SK-N-SH (cell line): ENCODE measurements around the gene ADCY5. TPM values are rescaled to one million over a fixed set of nuclear protein-coding genes. Genes with fewer than 3 reads are reported as not detected.

ENCODE experiments used
- CTCF ChIA-PET: fragments of 300-600, 350-600 bp; formaldehyde crosslinking; extraction: SDS; loops from one replicate; lab custom pipeline; 2021; lab: Yijun Ruan, JAX
- POLR2A ChIA-PET: fragments of 350-600 bp; sonication (Branson Sonifier 250); formaldehyde crosslinking; extraction: SDS; loops from one replicate; lab custom pipeline; 2020; ENCODE audit warnings: antibody characterized with exemption, inconsistent platforms; lab: Yijun Ruan, JAX
- DNase-seq: peaks from one replicate; pipeline ENCODE4 v3.0.0; 2012
- H2AFZ ChIP-seq: fragments of 200-600 bp; sonication (generic); 2 replicates; pipeline ENCODE4 v1.8.1; 2016; ENCODE audit warnings: antibody characterized with exemption, mild to moderate bottlenecking, low read depth
- H3F3A ChIP-seq: fragments of 200-600 bp; sonication (generic); replicated peaks from 2 replicates; pipeline ENCODE3; 2016; ENCODE audit warnings: antibody characterized with exemption, mild to moderate bottlenecking; ENCODE audit not compliant: insufficient read depth
- H3K27ac ChIP-seq, 2 experiments: fragments of 200-500 bp in 1 of 2; fragments of 200-600 bp in 1 of 2; sonication (Bioruptor generic) in 1 of 2; sonication (generic), shearing (Covaris generic) in 1 of 2; 2 replicates each; pipeline versions ENCODE4 v1.5.1 to v1.6.1; 2014 to 2016; ENCODE audit warnings: low read depth in 2 of 2, inconsistent platforms in 1 of 2, low read length in 1 of 2, mild to moderate bottlenecking in 1 of 2, mixed read lengths in 1 of 2
- H3K27me3 ChIP-seq: fragments of 200-600 bp; sonication (generic), shearing (Covaris generic); 2 replicates; pipeline ENCODE4 v1.6.1; 2016; ENCODE audit warnings: mixed run types; ENCODE audit not compliant: insufficient read depth
- H3K36me3 ChIP-seq, 2 experiments: fragments of 200-500 bp in 1 of 2; fragments of 200-600 bp in 1 of 2; sonication (Bioruptor generic) in 1 of 2; sonication (generic) in 1 of 2; replicated peaks in 1 of 2; 2 replicates each; pipeline versions ENCODE3 to v1.5.1; 2014 to 2016; ENCODE audit warnings: low read length in 1 of 2, mild to moderate bottlenecking in 1 of 2; ENCODE audit not compliant: insufficient read depth in 2 of 2, control insufficient read depth in 1 of 2
- H3K4me1 ChIP-seq, 2 experiments: fragments of 200-500 bp in 1 of 2; fragments of 200-600 bp in 1 of 2; sonication (Bioruptor generic) in 1 of 2; sonication (generic), shearing (Covaris generic) in 1 of 2; 2 replicates each; pipeline versions ENCODE4 v1.5.1 to v1.6.1; 2014 to 2016; ENCODE audit warnings: low read depth in 1 of 2, low read length in 1 of 2, mixed run types in 1 of 2; ENCODE audit not compliant: insufficient read depth in 2 of 2, control insufficient read depth in 1 of 2
- H3K4me2 ChIP-seq: fragments of 200-600 bp; sonication (generic), shearing (Covaris generic); 2 replicates; pipeline ENCODE4 v1.6.1; 2017; ENCODE audit warnings: mixed run types
- H3K4me3 ChIP-seq, 2 experiments: fragments of 200-500 bp in 1 of 2; fragments of 200-600 bp in 1 of 2; sonication (Bioruptor generic) in 1 of 2; sonication (generic), shearing (Covaris generic) in 1 of 2; 2 replicates each; pipeline versions ENCODE4 v1.5.1 to v1.8.1; 2014 to 2016; ENCODE audit warnings: low read depth in 2 of 2, inconsistent platforms in 1 of 2, low read length in 1 of 2, mild to moderate bottlenecking in 1 of 2, mixed read lengths in 1 of 2, moderate library complexity in 1 of 2
- H3K79me2 ChIP-seq: fragments of 200-600 bp; sonication (generic); 2 replicates; pipeline ENCODE4 v1.8.1; 2017; ENCODE audit warnings: mild to moderate bottlenecking; ENCODE audit not compliant: insufficient read depth
- H3K9ac ChIP-seq: fragments of 200-600 bp; sonication (generic); 2 replicates; pipeline ENCODE4 v1.6.1; 2017; ENCODE audit warnings: mixed run types
- H3K9me2 ChIP-seq: fragments of 200-600 bp; sonication (generic); 2 replicates; pipeline ENCODE4 v1.6.1; 2017; ENCODE audit warnings: mixed run types
- H3K9me3 ChIP-seq: fragments of 200-600 bp; sonication (generic); 2 replicates; pipeline ENCODE4 v1.6.1; 2017; ENCODE audit warnings: mixed run types, mild to moderate bottlenecking, moderate library complexity
- H4K20me1 ChIP-seq: fragments of 200-600 bp; sonication (generic); 2 replicates; pipeline ENCODE4 v1.6.1; 2017; ENCODE audit warnings: mild to moderate bottlenecking, mixed run types; ENCODE audit not compliant: insufficient read depth
- EP300 ChIP-seq, 2 experiments: IDR thresholded peaks; 2 replicates each; pipeline versions ENCODE4 v1.4.0 to v1.6.1; 2012; ENCODE audit warnings: borderline replicate concordance in 1 of 2, low read depth in 1 of 2, low read length in 1 of 2
- EZH2phosphoT487 ChIP-seq: fragments of 200-600 bp; sonication (generic); IDR thresholded peaks from 2 replicates; pipeline ENCODE4 v1.6.1; 2017; ENCODE audit warnings: low read depth, mixed run types, mild to moderate bottlenecking, antibody characterized with exemption, moderate library complexity, borderline replicate concordance
- FOSL2 ChIP-seq: IDR thresholded peaks from 2 replicates; pipeline ENCODE4 v1.4.0; 2012; ENCODE audit warnings: low read depth, mild to moderate bottlenecking, moderate library complexity, borderline replicate concordance
- FOXM1 ChIP-seq: IDR thresholded peaks from 2 replicates; pipeline ENCODE4 v1.4.0; 2012; ENCODE audit warnings: low read depth, mild to moderate bottlenecking
- GABPA ChIP-seq: IDR thresholded peaks from 2 replicates; pipeline ENCODE4 v1.4.0; 2012; ENCODE audit warnings: low read depth, mild to moderate bottlenecking
- GATA2 ChIP-seq: sonication (generic); formaldehyde crosslinking; IDR thresholded peaks from 2 replicates; pipeline ENCODE4 v1.5.0; 2020; ENCODE audit warnings: mild to moderate bottlenecking, missing genetic modification reagents
- JUND ChIP-seq: IDR thresholded peaks from 2 replicates; pipeline ENCODE4 v1.4.0; 2012
- MEF2A ChIP-seq: IDR thresholded peaks from 2 replicates; pipeline ENCODE4 v1.4.0; 2012; ENCODE audit warnings: low read depth, borderline replicate concordance
- MXI1 ChIP-seq: IDR thresholded peaks from 2 replicates; pipeline ENCODE4 v1.6.1; 2012; ENCODE audit warnings: mild to moderate bottlenecking, low read depth, low read length, improper control_type of control experiment
- NRF1 ChIP-seq: IDR thresholded peaks from 2 replicates; pipeline ENCODE4 v1.6.1; 2012; ENCODE audit warnings: low read depth, mild to moderate bottlenecking, low read length
- RFX5 ChIP-seq: IDR thresholded peaks from 2 replicates; pipeline ENCODE4 v1.6.1; 2012; ENCODE audit warnings: mild to moderate bottlenecking, improper control_type of control experiment, low read length
- SIN3A ChIP-seq: IDR thresholded peaks from 2 replicates; pipeline ENCODE4 v1.6.1; 2012; ENCODE audit warnings: low read depth, mild to moderate bottlenecking, low read length, moderate library complexity, borderline replicate concordance
- TAF1 ChIP-seq: IDR thresholded peaks from 2 replicates; pipeline ENCODE4 v1.6.1; 2012; ENCODE audit warnings: low read depth, mild to moderate bottlenecking, low read length, moderate library complexity, borderline replicate concordance
- WGBS: methylation state at CpG from one replicate; pipeline ENCODE4 v1.1.6; 2017; ENCODE audit warnings: low lambda C conversion rate; 5-methylcytosine and 5-hydroxymethylcytosine counted together
- polyA plus RNA-seq, 3 experiments: library from polyadenylated mRNA; depleted of rRNA; stranded (reverse); fragments of >200 nt; gene quantifications; 2 replicates each; pipeline ENCODE4 v1.2.3, GENCODE V29; 2012
- TF ChIP-seq, protein P1 (sequence below): IDR thresholded peaks from 2 replicates; pipeline ENCODE4 v1.4.0; 2012; ENCODE audit warnings: low read depth, borderline replicate concordance
- TF ChIP-seq, protein P2 (sequence below): fragments of 150-350 bp; IDR thresholded peaks from 2 replicates; pipeline ENCODE4 v1.6.1; 2017; ENCODE audit warnings: antibody characterized with exemption, low read length, low read depth, borderline replicate concordance
- TF ChIP-seq, protein P3 (sequence below): fragments of 200-600 bp; sonication (generic); IDR thresholded peaks from 2 replicates; pipeline ENCODE4 v1.6.1; 2017; ENCODE audit warnings: antibody characterized with exemption, mild to moderate bottlenecking, moderate library complexity
- TF ChIP-seq, protein P4 (sequence below): IDR thresholded peaks from 2 replicates; pipeline ENCODE4 v1.4.0; 2012; ENCODE audit warnings: low read depth

Gene ADCY5
- polyA plus RNA-seq, 1 of the 3 experiments (the other 2 are of a cell fraction) = 0.21 TPM

DNA sequence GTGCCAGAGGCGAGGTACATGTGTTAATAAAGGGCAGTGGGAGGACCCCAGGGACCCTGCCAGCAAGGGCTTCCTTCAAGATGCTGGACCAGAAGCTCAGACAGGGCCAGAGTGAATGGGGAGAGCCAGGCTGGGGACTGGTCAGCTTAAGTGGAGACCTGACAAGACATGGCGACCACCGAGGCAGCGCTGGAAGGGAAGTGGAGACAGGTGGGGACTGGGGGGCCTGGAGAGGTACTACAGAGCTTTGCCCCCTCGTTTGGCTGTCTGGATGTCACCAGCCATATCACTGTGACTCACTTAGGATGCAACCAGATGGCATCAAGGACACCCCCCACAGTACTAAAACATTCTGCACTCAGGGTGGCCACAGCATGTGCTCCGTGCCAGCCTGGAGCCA lies 97.9 kb downstream of the ADCY5 start:
- no peaks in the 10 kb centered on the region for H4K20me1 ChIP-seq
- H3K36me3 ChIP-seq = no peaks in the 10 kb centered on the region
- H2AFZ ChIP-seq = no peak overlapping the region
- H3K9me3 ChIP-seq = no peaks in the 10 kb centered on the region
- H3K79me2 ChIP-seq = no peaks in the 10 kb centered on the region
- no peak for DNase-seq
- CTCF ChIA-PET = interaction anchor here (2.5 to 3.2 kb wide), 3 partner anchors 15 to 138 kb away, joined by 10 to 11 read pairs (median 10); no protein-coding TSS in a partner anchor
- H3K4me2 ChIP-seq = no peak overlapping the region
- WGBS = 33% methylated on average over 6 of the region's 6 CpGs
- no peaks in the 10 kb centered on the region for H3F3A ChIP-seq
- H3K4me1 ChIP-seq = no peaks in the 10 kb centered on the region; a peak in 1 of 4 replicates
- peaks cover 37% of the 10 kb centered on the region for H3K27me3 ChIP-seq
- TF ChIP-seq EZH2phosphoT487 (no peak), GATA2 (no peak), TAF1 (no peak), FOSL2 (no peak), MEF2A (no peak), EP300 (IDR thresholded peaks at IDR 0.05; ENCODE audit: borderline replicate concordance in 1 of 2, low read depth in 1 of 2, low read length in 1 of 2) (no peak), NRF1 (no peak), SIN3A (no peak), JUND (no peak), RFX5 (no peak), MXI1 (no peak), GABPA (no peak), FOXM1 (no peak)
- TF ChIP-seq, protein P1, sequence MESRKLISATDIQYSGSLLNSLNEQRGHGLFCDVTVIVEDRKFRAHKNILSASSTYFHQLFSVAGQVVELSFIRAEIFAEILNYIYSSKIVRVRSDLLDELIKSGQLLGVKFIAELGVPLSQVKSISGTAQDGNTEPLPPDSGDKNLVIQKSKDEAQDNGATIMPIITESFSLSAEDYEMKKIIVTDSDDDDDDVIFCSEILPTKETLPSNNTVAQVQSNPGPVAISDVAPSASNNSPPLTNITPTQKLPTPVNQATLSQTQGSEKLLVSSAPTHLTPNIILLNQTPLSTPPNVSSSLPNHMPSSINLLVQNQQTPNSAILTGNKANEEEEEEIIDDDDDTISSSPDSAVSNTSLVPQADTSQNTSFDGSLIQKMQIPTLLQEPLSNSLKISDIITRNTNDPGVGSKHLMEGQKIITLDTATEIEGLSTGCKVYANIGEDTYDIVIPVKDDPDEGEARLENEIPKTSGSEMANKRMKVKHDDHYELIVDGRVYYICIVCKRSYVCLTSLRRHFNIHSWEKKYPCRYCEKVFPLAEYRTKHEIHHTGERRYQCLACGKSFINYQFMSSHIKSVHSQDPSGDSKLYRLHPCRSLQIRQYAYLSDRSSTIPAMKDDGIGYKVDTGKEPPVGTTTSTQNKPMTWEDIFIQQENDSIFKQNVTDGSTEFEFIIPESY = no peak
- TF ChIP-seq, protein P2, sequence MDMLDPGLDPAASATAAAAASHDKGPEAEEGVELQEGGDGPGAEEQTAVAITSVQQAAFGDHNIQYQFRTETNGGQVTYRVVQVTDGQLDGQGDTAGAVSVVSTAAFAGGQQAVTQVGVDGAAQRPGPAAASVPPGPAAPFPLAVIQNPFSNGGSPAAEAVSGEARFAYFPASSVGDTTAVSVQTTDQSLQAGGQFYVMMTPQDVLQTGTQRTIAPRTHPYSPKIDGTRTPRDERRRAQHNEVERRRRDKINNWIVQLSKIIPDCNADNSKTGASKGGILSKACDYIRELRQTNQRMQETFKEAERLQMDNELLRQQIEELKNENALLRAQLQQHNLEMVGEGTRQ = no peak
- TF ChIP-seq, protein P3, sequence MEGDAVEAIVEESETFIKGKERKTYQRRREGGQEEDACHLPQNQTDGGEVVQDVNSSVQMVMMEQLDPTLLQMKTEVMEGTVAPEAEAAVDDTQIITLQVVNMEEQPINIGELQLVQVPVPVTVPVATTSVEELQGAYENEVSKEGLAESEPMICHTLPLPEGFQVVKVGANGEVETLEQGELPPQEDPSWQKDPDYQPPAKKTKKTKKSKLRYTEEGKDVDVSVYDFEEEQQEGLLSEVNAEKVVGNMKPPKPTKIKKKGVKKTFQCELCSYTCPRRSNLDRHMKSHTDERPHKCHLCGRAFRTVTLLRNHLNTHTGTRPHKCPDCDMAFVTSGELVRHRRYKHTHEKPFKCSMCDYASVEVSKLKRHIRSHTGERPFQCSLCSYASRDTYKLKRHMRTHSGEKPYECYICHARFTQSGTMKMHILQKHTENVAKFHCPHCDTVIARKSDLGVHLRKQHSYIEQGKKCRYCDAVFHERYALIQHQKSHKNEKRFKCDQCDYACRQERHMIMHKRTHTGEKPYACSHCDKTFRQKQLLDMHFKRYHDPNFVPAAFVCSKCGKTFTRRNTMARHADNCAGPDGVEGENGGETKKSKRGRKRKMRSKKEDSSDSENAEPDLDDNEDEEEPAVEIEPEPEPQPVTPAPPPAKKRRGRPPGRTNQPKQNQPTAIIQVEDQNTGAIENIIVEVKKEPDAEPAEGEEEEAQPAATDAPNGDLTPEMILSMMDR = no peak
- TF ChIP-seq, protein P4, sequence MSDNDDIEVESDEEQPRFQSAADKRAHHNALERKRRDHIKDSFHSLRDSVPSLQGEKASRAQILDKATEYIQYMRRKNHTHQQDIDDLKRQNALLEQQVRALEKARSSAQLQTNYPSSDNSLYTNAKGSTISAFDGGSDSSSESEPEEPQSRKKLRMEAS = no peak
- no peaks in the 10 kb centered on the region for H3K9me2 ChIP-seq
- no peak overlapping the region for H3K27ac ChIP-seq
- POLR2A ChIA-PET = no interaction called here
- no peak overlapping the region for H3K9ac ChIP-seq
- H3K4me3 ChIP-seq = no peak overlapping the region
